ENCODE results near the gene ACSL6.

Gene ACSL6

GRCh38 chr5:131999441-132000240 is 11.8 kb downstream of the ACSL6 start:
- H3K4me1 ChIP-seq (ENCODE audit: control insufficient read depth in 2 of 2, insufficient read depth in 2 of 2, low read length in 2 of 2) = no peaks in the 10 kb centered on the region
- no peak overlapping the region for H3K27ac ChIP-seq (ENCODE audit: low read depth in 2 of 2, low read length in 2 of 2)
- H3K36me3 ChIP-seq (ENCODE audit: control insufficient read depth in 2 of 2, insufficient read depth in 2 of 2, low read length in 2 of 2) = no peaks in the 10 kb centered on the region
- no peak overlapping the region for H3K9ac ChIP-seq (ENCODE audit: low read depth in 1 of 2, low read length in 2 of 2)
- no peak overlapping the region for H3K4me3 ChIP-seq (ENCODE audit: low read length in 2 of 2)
- H3K27me3 ChIP-seq (ENCODE audit: control insufficient read depth in 2 of 2, insufficient read depth in 2 of 2, low read length in 2 of 2) = no peaks in the 10 kb centered on the region
- no peaks in the 10 kb centered on the region for H3K9me3 ChIP-seq (ENCODE audit: control insufficient read depth in 2 of 2, low read length in 2 of 2)

GRCh38 chr5:131999041-131999440 is 12.4 kb downstream of the ACSL6 start:
- no peaks in the 10 kb centered on the region for H3K4me1 ChIP-seq (ENCODE audit: control insufficient read depth in 2 of 2, insufficient read depth in 2 of 2, low read length in 2 of 2)
- no peak overlapping the region for H3K27ac ChIP-seq (ENCODE audit: low read depth in 2 of 2, low read length in 2 of 2)
- no peaks in the 10 kb centered on the region for H3K9me3 ChIP-seq (ENCODE audit: control insufficient read depth in 2 of 2, low read length in 2 of 2)
- H3K9ac ChIP-seq (ENCODE audit: low read depth in 1 of 2, low read length in 2 of 2) = no peak overlapping the region
- H3K27me3 ChIP-seq (ENCODE audit: control insufficient read depth in 2 of 2, insufficient read depth in 2 of 2, low read length in 2 of 2) = no peaks in the 10 kb centered on the region
- no peaks in the 10 kb centered on the region for H3K36me3 ChIP-seq (ENCODE audit: control insufficient read depth in 2 of 2, insufficient read depth in 2 of 2, low read length in 2 of 2)
- no peak overlapping the region for H3K4me3 ChIP-seq (ENCODE audit: low read length in 2 of 2)

- no peaks in the 10 kb centered on the region for H3K4me1 ChIP-seq (ENCODE audit: control insufficient read depth in 2 of 2, insufficient read depth in 2 of 2, low read length in 2 of 2)
- no peaks in the 10 kb centered on the region for H3K27me3 ChIP-seq (ENCODE audit: control insufficient read depth in 2 of 2, insufficient read depth in 2 of 2, low read length in 2 of 2)
- H3K27ac ChIP-seq (ENCODE audit: low read depth in 2 of 2, low read length in 2 of 2) = no peak overlapping the region
- no peak overlapping the region for H3K4me3 ChIP-seq (ENCODE audit: low read length in 2 of 2)
- H3K9ac ChIP-seq (ENCODE audit: low read depth in 1 of 2, low read length in 2 of 2) = no peak overlapping the region
- no peaks in the 10 kb centered on the region for H3K36me3 ChIP-seq (ENCODE audit: control insufficient read depth in 2 of 2, insufficient read depth in 2 of 2, low read length in 2 of 2)
- no peaks in the 10 kb centered on the region for H3K9me3 ChIP-seq (ENCODE audit: control insufficient read depth in 2 of 2, low read length in 2 of 2)
Observed at GRCh38 chr5:131998431-131999040, 12.9 kb downstream of the ACSL6 start.

- no peak overlapping the region for H3K9ac ChIP-seq (ENCODE audit: low read depth in 1 of 2, low read length in 2 of 2)
- no peaks in the 10 kb centered on the region for H3K36me3 ChIP-seq (ENCODE audit: control insufficient read depth in 2 of 2, insufficient read depth in 2 of 2, low read length in 2 of 2)
- no peaks in the 10 kb centered on the region for H3K4me1 ChIP-seq (ENCODE audit: control insufficient read depth in 2 of 2, insufficient read depth in 2 of 2, low read length in 2 of 2)
- H3K4me3 ChIP-seq (ENCODE audit: low read length in 2 of 2) = no peak overlapping the region
- H3K27ac ChIP-seq (ENCODE audit: low read depth in 2 of 2, low read length in 2 of 2) = no peak overlapping the region
- H3K27me3 ChIP-seq (ENCODE audit: control insufficient read depth in 2 of 2, insufficient read depth in 2 of 2, low read length in 2 of 2) = no peaks in the 10 kb centered on the region
- H3K9me3 ChIP-seq (ENCODE audit: control insufficient read depth in 2 of 2, low read length in 2 of 2) = no peaks in the 10 kb centered on the region
Observed at GRCh38 chr5:131997727-131998117, 13.7 kb downstream of the ACSL6 start.

- Histone ChIP-seq H3K4me1 (ENCODE audit: control insufficient read depth in 2 of 2, insufficient read depth in 2 of 2, low read length in 2 of 2) (no peaks in the 10 kb centered on the region), H3K4me3 (ENCODE audit: low read length in 2 of 2) (no peak overlapping the region), H3K36me3 (ENCODE audit: control insufficient read depth in 2 of 2, insufficient read depth in 2 of 2, low read length in 2 of 2) (no peaks in the 10 kb centered on the region), H3K27me3 (ENCODE audit: control insufficient read depth in 2 of 2, insufficient read depth in 2 of 2, low read length in 2 of 2) (no peaks in the 10 kb centered on the region), H3K9ac (ENCODE audit: low read depth in 1 of 2, low read length in 2 of 2) (no peak overlapping the region), H3K9me3 (ENCODE audit: control insufficient read depth in 2 of 2, low read length in 2 of 2) (no peaks in the 10 kb centered on the region), H3K27ac (ENCODE audit: low read depth in 2 of 2, low read length in 2 of 2) (no peak overlapping the region)
Observed at GRCh38 chr5:131997026-131997726, 14.3 kb downstream of the ACSL6 start.

GRCh38 chr5:131996210-131997025 is 15.0 kb downstream of the ACSL6 start:
- Histone ChIP-seq H3K9me3 (ENCODE audit: control insufficient read depth in 2 of 2, low read length in 2 of 2) (no peaks in the 10 kb centered on the region), H3K36me3 (ENCODE audit: control insufficient read depth in 2 of 2, insufficient read depth in 2 of 2, low read length in 2 of 2) (no peaks in the 10 kb centered on the region), H3K4me1 (ENCODE audit: control insufficient read depth in 2 of 2, insufficient read depth in 2 of 2, low read length in 2 of 2) (no peaks in the 10 kb centered on the region), H3K9ac (ENCODE audit: low read depth in 1 of 2, low read length in 2 of 2) (no peak overlapping the region), H3K4me3 (ENCODE audit: low read length in 2 of 2) (no peak overlapping the region), H3K27me3 (ENCODE audit: control insufficient read depth in 2 of 2, insufficient read depth in 2 of 2, low read length in 2 of 2) (no peaks in the 10 kb centered on the region), H3K27ac (ENCODE audit: low read depth in 2 of 2, low read length in 2 of 2) (no peak overlapping the region)

GRCh38 chr5:131994533-131995226 is 16.8 kb downstream of the ACSL6 start:
- Histone ChIP-seq H3K9me3 (ENCODE audit: control insufficient read depth in 2 of 2, low read length in 2 of 2) (no peaks in the 10 kb centered on the region), H3K27me3 (ENCODE audit: control insufficient read depth in 2 of 2, insufficient read depth in 2 of 2, low read length in 2 of 2) (no peaks in the 10 kb centered on the region), H3K9ac (ENCODE audit: low read depth in 1 of 2, low read length in 2 of 2) (no peak overlapping the region), H3K36me3 (ENCODE audit: control insufficient read depth in 2 of 2, insufficient read depth in 2 of 2, low read length in 2 of 2) (no peaks in the 10 kb centered on the region), H3K4me3 (ENCODE audit: low read length in 2 of 2) (no peak overlapping the region), H3K4me1 (ENCODE audit: control insufficient read depth in 2 of 2, insufficient read depth in 2 of 2, low read length in 2 of 2) (no peaks in the 10 kb centered on the region), H3K27ac (ENCODE audit: low read depth in 2 of 2, low read length in 2 of 2) (no peak overlapping the region)

GRCh38 chr5:131994090-131994489 is 17.4 kb downstream of the ACSL6 start:
- H3K9ac ChIP-seq (ENCODE audit: low read depth in 1 of 2, low read length in 2 of 2) = no peak overlapping the region
- no peak overlapping the region for H3K27ac ChIP-seq (ENCODE audit: low read depth in 2 of 2, low read length in 2 of 2)
- no peaks in the 10 kb centered on the region for H3K27me3 ChIP-seq (ENCODE audit: control insufficient read depth in 2 of 2, insufficient read depth in 2 of 2, low read length in 2 of 2)
- H3K9me3 ChIP-seq (ENCODE audit: control insufficient read depth in 2 of 2, low read length in 2 of 2) = no peaks in the 10 kb centered on the region
- H3K4me1 ChIP-seq (ENCODE audit: control insufficient read depth in 2 of 2, insufficient read depth in 2 of 2, low read length in 2 of 2) = no peaks in the 10 kb centered on the region
- no peak overlapping the region for H3K4me3 ChIP-seq (ENCODE audit: low read length in 2 of 2)
- no peaks in the 10 kb centered on the region for H3K36me3 ChIP-seq (ENCODE audit: control insufficient read depth in 2 of 2, insufficient read depth in 2 of 2, low read length in 2 of 2)

- Histone ChIP-seq H3K4me1 (ENCODE audit: control insufficient read depth in 2 of 2, insufficient read depth in 2 of 2, low read length in 2 of 2) (no peaks in the 10 kb centered on the region), H3K27me3 (ENCODE audit: control insufficient read depth in 2 of 2, insufficient read depth in 2 of 2, low read length in 2 of 2) (no peaks in the 10 kb centered on the region), H3K36me3 (ENCODE audit: control insufficient read depth in 2 of 2, insufficient read depth in 2 of 2, low read length in 2 of 2) (no peaks in the 10 kb centered on the region), H3K27ac (ENCODE audit: low read depth in 2 of 2, low read length in 2 of 2) (no peak overlapping the region), H3K9ac (ENCODE audit: low read depth in 1 of 2, low read length in 2 of 2) (no peak overlapping the region), H3K4me3 (ENCODE audit: low read length in 2 of 2) (no peak overlapping the region), H3K9me3 (ENCODE audit: control insufficient read depth in 2 of 2, low read length in 2 of 2) (no peaks in the 10 kb centered on the region)
Observed at GRCh38 chr5:131993676-131994075, 17.8 kb downstream of the ACSL6 start.

All from mucosa of rectum (tissue), 2 donors.